K562 (cell line): ENCODE data around the gene SMC3. TPM values are rescaled to one million over a fixed set of nuclear protein-coding genes. Genes with fewer than 3 reads are reported as not detected.

Source experiments
- CBFB ChIP-seq: sonication (generic); formaldehyde crosslinking; IDR thresholded peaks from 2 replicates; pipeline ENCODE4 v1.4.0; 2020; ENCODE audit warnings: mild to moderate bottlenecking, missing genetic modification reagents
- EP400 ChIP-seq: fragments of 450-650 bp; IDR thresholded peaks from 2 replicates; pipeline ENCODE4 v1.6.1; 2017; ENCODE audit warnings: antibody characterized with exemption, mild to moderate bottlenecking, moderate library complexity
- FOXM1 ChIP-seq, 2 experiments: fragments of 450-650 bp in 1 of 2; sonication (generic) in 1 of 2; formaldehyde crosslinking in 1 of 2; IDR thresholded peaks; 2 replicates each; pipeline versions ENCODE4 v1.6.1 to v1.9.0; 2017 to 2022; ENCODE audit warnings: low read depth in 2 of 2, mild to moderate bottlenecking in 2 of 2, missing genetic modification reagents in 1 of 2, moderate library complexity in 1 of 2
- KAT7 ChIP-seq: sonication (generic); formaldehyde crosslinking; IDR thresholded peaks from 2 replicates; pipeline ENCODE4 v1.8.0; 2022; ENCODE audit warnings: missing genetic modification reagents, mild to moderate bottlenecking, borderline replicate concordance
- KAT8 ChIP-seq: fragments of 450-650 bp; IDR thresholded peaks from 2 replicates; pipeline ENCODE4 v1.6.1; 2016; ENCODE audit warnings: low read depth, mild to moderate bottlenecking
- MNT ChIP-seq, 2 experiments: fragments of 450-650 bp; conservative IDR thresholded peaks; 2 replicates each; pipeline ENCODE4 v1.6.1; 2017; ENCODE audit warnings: mild to moderate bottlenecking in 2 of 2, moderate library complexity in 2 of 2
- NEUROD1 ChIP-seq: fragments of 150-350 bp; IDR thresholded peaks from 2 replicates; pipeline ENCODE4 v1.6.1; 2014; ENCODE audit warnings: borderline replicate concordance, low read length, low read depth; ENCODE audit not compliant: partially characterized antibody
- POLR2A ChIP-seq: fragments of 450-650 bp; conservative IDR thresholded peaks from 2 replicates; pipeline ENCODE4 v1.6.1; 2016
- PRPF4 ChIP-seq: fragments of 200-400 bp; formaldehyde crosslinking; IDR thresholded peaks from one replicate; pipeline ENCODE4 v1.6.1; 2017; ENCODE audit warnings: low read length, low read depth, mild to moderate bottlenecking; ENCODE audit not compliant: insufficient read depth, poor library complexity, severe bottlenecking
- RBFOX2 ChIP-seq: fragments of 200-400 bp; formaldehyde crosslinking; IDR thresholded peaks from 2 replicates; pipeline ENCODE4 v1.6.1; 2017; ENCODE audit warnings: low read depth, mild to moderate bottlenecking, low read length, moderate library complexity
- RFX1 ChIP-seq: fragments of 450-650 bp; IDR thresholded peaks from 2 replicates; pipeline ENCODE4 v1.6.1; 2016; ENCODE audit warnings: mild to moderate bottlenecking, moderate library complexity
- SMAD4 ChIP-seq: fragments of 250-450 bp; sonication (Bioruptor Pico); conservative IDR thresholded peaks from 2 replicates; pipeline ENCODE4 v1.8.0; 2021; ENCODE audit warnings: inconsistent platforms, mild to moderate bottlenecking, moderate library complexity
- TAF9B ChIP-seq: fragments of 450-650 bp; IDR thresholded peaks from 2 replicates; pipeline ENCODE4 v1.6.1; 2018; ENCODE audit warnings: mild to moderate bottlenecking; ENCODE audit not compliant: partially characterized antibody
- TFAP4 ChIP-seq: sonication (generic); formaldehyde crosslinking; IDR thresholded peaks from 2 replicates; pipeline ENCODE4 v1.8.0; 2022; ENCODE audit warnings: missing genetic modification reagents, mild to moderate bottlenecking, moderate library complexity, borderline replicate concordance
- TFE3 ChIP-seq: fragments of 450-650 bp; formaldehyde crosslinking; IDR thresholded peaks from 2 replicates; pipeline ENCODE4 v1.4.0; 2020; ENCODE audit warnings: mild to moderate bottlenecking, mixed read lengths
- ZBTB11 ChIP-seq, 3 experiments: fragments of 200-800 bp in 1 of 3; fragments of 250-450 bp in 1 of 3; fragments of 450-650 bp in 1 of 3; sonication (Bioruptor Pico) in 1 of 3; sonication (Bioruptor generic) in 1 of 3; formaldehyde crosslinking in 1 of 3; IDR thresholded peaks; 2 replicates each; pipeline versions ENCODE4 v1.6.1 to v1.8.0; 2016 to 2022; ENCODE audit warnings: mild to moderate bottlenecking in 2 of 3, missing genetic modification characterization in 2 of 3, missing compliant biosample characterization in 1 of 3, moderate library complexity in 1 of 3
- ZNF175 ChIP-seq: fragments of 200-800 bp; sonication (Bioruptor generic); IDR thresholded peaks from 2 replicates; pipeline ENCODE4 v1.6.1; 2016; ENCODE audit warnings: low read depth, mild to moderate bottlenecking, missing genetic modification characterization, missing compliant biosample characterization
- polyA plus RNA-seq, 8 experiments: library from polyadenylated mRNA; depleted of rRNA in 4 of 8; stranded (reverse) in 5 of 8; unstranded in 3 of 8; fragments of >200 nt; fragmentation: Nextera tagmentation in 2 of 8; fragmentation: Illumina TruSeq in 1 of 8; extraction: Ambion mirVana in 2 of 8; extraction: Trizol in 1 of 8; gene quantifications; 2 replicates each; pipeline versions ENCODE4 v1.2.1 to v1.2.3, GENCODE V29; 2011 to 2014; ENCODE audit warnings: inconsistent platforms in 1 of 8, missing spikeins in 1 of 8
- total RNA-seq, 7 experiments: library from RNA; depleted of rRNA in 6 of 7; stranded (reverse); fragments of >200 nt in 6 of 7; fragmentation: Illumina TruSeq in 2 of 7; extraction: Trizol in 2 of 7; gene quantifications; 2 replicates each; pipeline versions ENCODE4 v1.2.1 to v1.2.3, GENCODE V29; 2011 to 2021; ENCODE audit warnings: low replicate concordance in 1 of 7

Gene SMC3
- total and polyA plus RNA-seq, 9 of the 15 experiments (the other 6 are each of a cell fraction or from before 2014, with no cell fraction given): 21.3 to 62.6 (median 39.3) TPM

- TF ChIP-seq TFE3 (CRISPR knock-in tag) (peak; percentile 60), RBFOX2 (peak; percentile 91), FOXM1 (IDR thresholded peaks at IDR 0.05; ENCODE audit: low read depth) (peak; percentile 84; the same call in 1 of the 2 replicates), FOXM1 (CRISPR knock-in tag; IDR thresholded peaks at IDR 0.05; ENCODE audit: low read depth) (no peak), MNT (conservative IDR thresholded peaks at IDR 0.05) (peak; percentile 80 to 87), TFAP4 (CRISPR knock-in tag) (peak; percentile 75; the same call in 1 of the 2 replicates), KAT7 (CRISPR knock-in tag) (peak; percentile 26; the same call in 1 of the 2 replicates), NEUROD1 (peak; percentile 34), KAT8 (no peak), ZBTB11 (CRISPR knock-in tag; IDR thresholded peaks at IDR 0.05) (0 out of 6 replicates have a peak, but pooled peaks of 1 of the 3 experiments have one; percentile 20), CBFB (CRISPR knock-in tag) (no peak), PRPF4 (no peak), POLR2A (peak; percentile 81), TAF9B (peak; percentile 76), EP400 (peak; percentile 89), ZNF175 (CRISPR knock-in tag) (no peak), RFX1 (peak; percentile 19; the same call in 1 of the 2 replicates), SMAD4 (CRISPR knock-in tag) (no peak)
These were observed at the start of gene SMC3 (continued) for GRCh38 chr10:110567201-110568054.
